OCI-LY1 (cell line): ENCODE results near the gene PARD3.

Experiments
- H2AFZ ChIP-seq: fragments of 200-600 bp; sonication (generic), shearing (Covaris generic); 2 replicates; pipeline ENCODE4 v1.6.0; 2014; ENCODE audit warnings: antibody characterized with exemption, mild to moderate bottlenecking, low read length
- H3F3A ChIP-seq: fragments of 200-600 bp; sonication (generic), shearing (Covaris generic); 2 replicates; pipeline ENCODE4 v1.6.0; 2014; ENCODE audit warnings: mild to moderate bottlenecking, antibody characterized with exemption, low read length, moderate library complexity; ENCODE audit not compliant: insufficient read depth
- H3K27ac ChIP-seq: fragments of 200-600 bp; sonication (generic); 2 replicates; pipeline ENCODE4 v1.5.1; 2014; ENCODE audit warnings: low read length, mixed run types, mild to moderate bottlenecking, low read depth; ENCODE audit not compliant: poor library complexity, severe bottlenecking
- H3K27me3 ChIP-seq: fragments of 200-600 bp; sonication (generic); 2 replicates; pipeline ENCODE4 v1.6.0; 2014; ENCODE audit warnings: antibody characterized with exemption, mild to moderate bottlenecking, low read length, moderate library complexity; ENCODE audit not compliant: insufficient read depth
- H3K36me3 ChIP-seq: fragments of 200-600 bp; sonication (generic); 2 replicates; pipeline ENCODE4 v1.6.1; 2014; ENCODE audit warnings: mild to moderate bottlenecking, antibody characterized with exemption, low read length, moderate library complexity, mixed read lengths; ENCODE audit not compliant: insufficient read depth
- H3K4me1 ChIP-seq: fragments of 200-600 bp; sonication (generic); 2 replicates; pipeline ENCODE4 v1.5.1; 2014; ENCODE audit warnings: mild to moderate bottlenecking, low read length, moderate library complexity; ENCODE audit not compliant: insufficient read depth, severe bottlenecking
- H3K4me2 ChIP-seq: fragments of 200-600 bp; sonication (generic), shearing (Covaris generic); 2 replicates; pipeline ENCODE4 v1.6.1; 2014; ENCODE audit warnings: low read length
- H3K4me3 ChIP-seq: fragments of 200-600 bp; sonication (generic); 2 replicates; pipeline ENCODE4 v1.5.1; 2014; ENCODE audit warnings: low read length, low read depth, mild to moderate bottlenecking, mixed read lengths; ENCODE audit not compliant: poor library complexity, severe bottlenecking
- H3K79me2 ChIP-seq: fragments of 200-600 bp; shearing (Covaris generic); 2 replicates; pipeline ENCODE4 v1.6.1; 2016; ENCODE audit warnings: mixed run types, low read length, mixed read lengths; ENCODE audit not compliant: insufficient read depth
- H3K9ac ChIP-seq: fragments of 200-600 bp; sonication (generic), shearing (Covaris generic); 2 replicates; pipeline ENCODE4 v1.6.1; 2014; ENCODE audit warnings: mild to moderate bottlenecking, low read length, mixed read lengths
- H3K9me2 ChIP-seq: fragments of 200-600 bp; sonication (generic), shearing (Covaris generic); 2 replicates; pipeline ENCODE4 v1.6.1; 2014; ENCODE audit warnings: low read depth, mild to moderate bottlenecking, low read length, mixed read lengths
- H3K9me3 ChIP-seq: fragments of 200-600 bp; shearing (Covaris generic); 2 replicates; pipeline ENCODE4 v1.6.1; 2014; ENCODE audit warnings: low read length, mixed read lengths
- H4K20me1 ChIP-seq: fragments of 200-600 bp; sonication (generic), shearing (Covaris generic); 2 replicates; pipeline ENCODE4 v1.6.0; 2016; ENCODE audit warnings: mild to moderate bottlenecking, low read length; ENCODE audit not compliant: insufficient read depth
- CTCF ChIP-seq: fragments of 200-600 bp; sonication (generic), shearing (Covaris generic); IDR thresholded peaks from 2 replicates; pipeline ENCODE4 v1.5.1; 2017; ENCODE audit warnings: mild to moderate bottlenecking, antibody characterized with exemption, low read length, moderate library complexity, mixed read lengths
- EZH2 ChIP-seq: fragments of 200-600 bp; sonication (generic), shearing (Covaris generic); IDR thresholded peaks from 2 replicates; pipeline ENCODE4 v1.8.0; 2017; ENCODE audit warnings: borderline replicate concordance, mixed run types, mild to moderate bottlenecking, antibody characterized with exemption, low read length, moderate library complexity, mixed read lengths

The PARD3 gene

GRCh38 chr10:34801097-34801733 is 13.9 kb downstream of the PARD3 start:
- H3F3A ChIP-seq, result no peaks in the 10 kb centered on the region
- no peaks in the 10 kb centered on the region for H3K36me3 ChIP-seq
- no peaks in the 10 kb centered on the region for H3K27me3 ChIP-seq
- TF ChIP-seq CTCF, result no peak
- TF ChIP-seq EZH2, result no peak
- no peaks in the 10 kb centered on the region for H3K79me2 ChIP-seq
- no peak overlapping the region for H2AFZ ChIP-seq
- no peaks in the 10 kb centered on the region for H3K9me2 ChIP-seq
- H3K9ac ChIP-seq, result no peak overlapping the region
- no peaks in the 10 kb centered on the region for H3K9me3 ChIP-seq
- no peaks in the 10 kb centered on the region for H3K4me1 ChIP-seq
- H3K4me2 ChIP-seq, result no peak overlapping the region
- H4K20me1 ChIP-seq, result no peaks in the 10 kb centered on the region
- no peak overlapping the region for H3K27ac ChIP-seq
- no peak overlapping the region for H3K4me3 ChIP-seq

- Histone ChIP-seq H3K9ac (no peak overlapping the region), H3F3A (no peaks in the 10 kb centered on the region), H3K9me3 (no peaks in the 10 kb centered on the region), H3K9me2 (no peaks in the 10 kb centered on the region), H3K79me2 (no peaks in the 10 kb centered on the region), H3K4me3 (no peak overlapping the region), H3K27me3 (no peaks in the 10 kb centered on the region), H3K4me2 (no peak overlapping the region), H4K20me1 (no peaks in the 10 kb centered on the region), H3K36me3 (no peaks in the 10 kb centered on the region), H3K27ac (no peak overlapping the region), H3K4me1 (no peaks in the 10 kb centered on the region), H2AFZ (no peak overlapping the region)
- no peak for TF ChIP-seq EZH2
- no peak for TF ChIP-seq CTCF
These were observed 14.5 kb downstream of the PARD3 start for GRCh38 chr10:34800624-34801023.

GRCh38 chr10:34798654-34799053 is 16.4 kb downstream of the PARD3 start:
- no peaks in the 10 kb centered on the region for H3K36me3 ChIP-seq
- no peak for TF ChIP-seq EZH2
- no peak for TF ChIP-seq CTCF
- no peak overlapping the region for H2AFZ ChIP-seq
- H4K20me1 ChIP-seq, result no peaks in the 10 kb centered on the region
- no peaks in the 10 kb centered on the region for H3F3A ChIP-seq
- H3K4me1 ChIP-seq, result no peaks in the 10 kb centered on the region
- no peak overlapping the region for H3K4me3 ChIP-seq
- H3K4me2 ChIP-seq, result no peak overlapping the region
- H3K27ac ChIP-seq, result no peak overlapping the region
- H3K27me3 ChIP-seq, result no peaks in the 10 kb centered on the region
- H3K9me3 ChIP-seq, result no peaks in the 10 kb centered on the region
- H3K79me2 ChIP-seq, result no peaks in the 10 kb centered on the region
- no peak overlapping the region for H3K9ac ChIP-seq
- no peaks in the 10 kb centered on the region for H3K9me2 ChIP-seq
